GM18526 (cell line): ENCODE measurements around the gene PIGZ.

ENCODE experiments used
- POLR2A ChIP-seq: IDR thresholded peaks from 3 replicates; pipeline ENCODE4 v1.6.1; 2011; ENCODE audit not compliant: insufficient read length; ENCODE audit errors: extremely low read depth

The PIGZ gene

DNA sequence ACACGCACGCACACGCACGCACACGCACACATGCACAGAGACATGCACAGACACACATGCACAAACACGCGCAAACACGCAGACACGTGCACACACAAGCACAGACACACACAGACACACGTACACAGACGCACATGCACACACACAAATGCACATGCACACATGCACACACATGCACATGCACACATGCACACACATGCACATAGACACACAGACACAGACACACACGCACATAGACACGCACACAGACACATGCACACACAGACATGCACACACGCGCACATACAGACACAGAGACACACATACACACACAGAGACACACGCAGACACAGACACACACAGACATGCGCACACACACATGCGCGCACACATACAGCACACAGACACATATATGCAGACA lies 26.4 kb upstream of the PIGZ start:
- no peak for TF ChIP-seq POLR2A

DNA sequence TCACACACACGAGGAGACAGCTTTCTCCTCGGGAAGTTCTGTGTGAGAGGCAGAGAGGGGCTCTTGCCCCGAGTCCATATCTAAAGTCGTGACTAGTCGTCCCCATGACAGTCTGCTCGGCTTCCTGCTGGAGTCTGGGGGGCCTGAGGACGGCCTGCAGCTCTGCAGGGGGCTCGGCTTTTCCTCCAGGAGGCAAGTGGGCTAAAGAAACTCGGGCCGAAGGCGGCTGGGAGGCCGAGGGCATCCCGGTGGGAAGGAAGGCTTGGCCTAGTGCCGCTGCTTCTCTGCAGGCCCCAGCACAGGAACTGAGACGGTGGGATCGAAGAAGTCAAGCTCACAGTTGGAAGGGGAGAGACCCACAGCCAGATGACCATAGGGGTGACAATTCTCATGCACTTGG lies 25.4 kb upstream of the PIGZ start:
- TF ChIP-seq POLR2A: no peak

DNA sequence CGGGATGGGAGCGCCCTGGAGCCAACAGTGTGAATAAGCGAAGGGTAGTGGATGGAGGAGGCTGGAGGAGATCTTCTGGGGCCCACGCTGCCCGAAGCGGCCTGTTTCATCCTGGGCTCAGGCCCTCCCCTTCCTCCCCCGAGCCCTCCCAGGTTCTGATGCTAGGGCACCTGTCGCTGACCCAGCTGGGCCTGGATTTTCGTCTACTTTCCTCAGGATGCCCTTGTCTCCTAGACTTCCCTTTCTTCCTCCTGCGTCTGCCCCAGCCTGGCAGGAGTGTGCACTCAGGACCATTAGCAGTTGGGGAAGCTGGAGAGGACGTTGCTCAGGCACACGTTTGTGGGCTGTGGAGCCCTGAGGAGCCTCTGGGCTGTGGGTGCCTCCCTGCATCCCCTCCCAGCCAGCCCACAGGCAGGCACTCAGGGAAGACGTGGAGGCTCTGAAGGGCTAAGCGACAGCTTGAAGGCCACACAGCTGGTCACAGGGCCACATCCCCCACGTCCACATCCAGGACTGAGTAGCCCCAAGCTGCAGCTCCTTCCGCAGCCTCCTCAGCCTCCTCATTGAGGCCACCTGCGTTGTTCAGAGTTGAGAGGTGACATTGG lies 23.9 kb upstream of the PIGZ start:
- TF ChIP-seq POLR2A: no peak

GRCh38 chr3:196991581-196992460 lies 23.2 kb upstream of the PIGZ start:
- no peak for TF ChIP-seq POLR2A

GRCh38 chr3:196990601-196991007 lies 22.0 kb upstream of the PIGZ start:
- no peak for TF ChIP-seq POLR2A

DNA sequence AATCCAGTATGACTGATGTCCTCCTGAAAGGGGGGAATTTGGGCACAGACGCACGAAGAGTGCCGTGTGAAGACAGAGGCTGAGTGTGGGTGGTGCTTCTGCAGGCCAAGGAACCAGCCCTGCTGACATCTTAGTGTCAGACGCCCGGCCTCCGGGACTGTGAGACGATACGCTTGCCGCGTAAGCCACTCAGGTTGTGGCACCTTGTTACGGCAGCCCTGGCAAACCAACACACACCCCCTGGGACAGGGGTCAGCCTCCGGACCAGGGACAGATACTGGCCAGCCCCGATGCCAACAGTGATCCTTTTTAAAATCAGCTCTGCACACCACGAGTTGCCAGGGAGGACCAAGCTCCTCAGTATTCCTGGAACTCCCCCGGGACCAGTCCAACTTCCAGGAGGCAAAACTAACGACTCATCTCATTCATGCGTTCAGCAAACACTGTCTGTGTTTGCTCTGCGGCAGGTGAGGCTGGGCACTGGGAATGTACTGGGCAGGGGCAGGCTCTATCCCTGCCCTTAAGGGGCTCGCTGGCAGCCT lies 21.2 kb upstream of the PIGZ start:
- TF ChIP-seq POLR2A: no peak

DNA sequence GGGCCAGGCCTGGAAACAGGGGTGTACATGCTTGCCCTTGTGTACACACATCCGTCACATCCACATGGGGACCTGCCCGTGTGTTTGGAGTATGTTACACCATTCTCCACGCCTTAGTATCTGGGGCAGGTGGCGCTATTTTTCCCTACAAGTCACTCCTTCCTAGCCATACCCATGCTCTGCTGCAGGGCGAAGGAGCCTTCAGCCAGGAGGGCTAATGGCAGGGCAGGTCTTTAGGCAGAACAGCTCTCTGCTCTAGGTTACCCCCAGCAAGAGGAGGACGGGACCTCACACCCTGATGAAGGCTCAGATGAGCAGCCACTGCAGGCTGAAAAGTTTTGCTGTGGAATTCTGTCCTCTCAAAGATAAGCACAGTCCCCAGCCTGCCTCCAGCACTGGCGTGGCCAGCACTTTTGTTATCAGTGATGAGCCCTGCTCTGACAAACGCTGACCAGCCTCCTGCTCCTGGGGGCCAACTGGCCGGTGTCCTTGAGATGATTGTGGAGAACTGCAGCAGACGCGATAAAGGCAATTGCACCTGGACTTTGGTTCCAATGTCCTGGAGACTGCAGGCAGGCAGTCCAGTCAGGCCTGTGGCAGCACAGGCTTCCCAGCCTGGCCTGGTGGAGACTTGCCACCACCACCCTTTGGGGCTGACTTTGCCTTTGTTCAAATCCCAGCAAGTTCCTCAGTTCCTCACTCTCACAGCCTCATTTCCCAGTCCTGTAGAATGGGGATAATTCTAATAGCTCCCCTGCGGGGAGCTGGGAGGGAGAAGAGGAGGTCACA lies 19.8 kb upstream of the PIGZ start:
- no peak for TF ChIP-seq POLR2A

- TF ChIP-seq POLR2A: no peak
Observed at GRCh38 chr3:196987022-196987421, 18.4 kb upstream of the PIGZ start.

DNA sequence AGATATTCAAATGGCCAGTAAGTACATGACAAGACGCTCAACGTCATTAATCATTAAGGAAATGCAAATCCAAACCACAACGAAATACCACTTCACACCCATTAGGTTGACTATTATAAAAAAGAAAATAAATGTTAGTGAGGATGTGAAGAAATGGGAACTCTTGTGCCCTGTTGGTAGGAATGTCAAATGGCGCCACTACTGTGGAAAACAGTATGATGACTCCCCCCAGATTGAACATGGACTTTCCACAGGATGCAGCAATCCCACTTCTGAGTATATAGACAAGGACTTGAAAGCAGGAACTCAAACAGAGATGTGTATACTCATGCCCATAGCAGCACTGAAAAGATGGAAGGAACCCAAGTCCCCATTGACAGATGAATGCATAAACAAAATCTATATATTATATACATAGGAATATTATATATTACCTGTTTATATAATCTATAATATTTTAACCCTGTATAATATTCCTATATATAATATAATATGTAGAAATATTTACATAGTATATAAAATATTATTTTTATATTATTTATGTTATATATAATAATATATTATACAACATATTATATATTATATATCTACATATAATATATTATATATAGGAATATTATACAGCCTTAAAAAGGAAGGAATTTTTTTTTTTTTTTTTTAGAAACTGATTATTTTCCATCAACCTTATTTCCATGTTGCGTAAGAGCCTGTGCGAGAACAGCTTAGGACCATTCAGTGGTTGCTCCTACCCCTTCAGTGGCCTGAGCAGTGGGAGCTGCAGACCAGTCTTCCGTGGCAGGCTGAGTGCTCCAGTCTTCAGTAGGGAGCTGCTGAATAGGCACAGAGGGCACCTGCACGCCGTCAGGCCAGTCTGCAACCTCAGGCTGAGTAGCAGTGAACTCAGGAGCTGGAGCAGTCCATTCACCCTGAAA lies 17.6 kb upstream of the PIGZ start:
- TF ChIP-seq POLR2A: no peak

GRCh38 chr3:196985298-196985697 lies 16.7 kb upstream of the PIGZ start:
- TF ChIP-seq POLR2A: no peak

DNA sequence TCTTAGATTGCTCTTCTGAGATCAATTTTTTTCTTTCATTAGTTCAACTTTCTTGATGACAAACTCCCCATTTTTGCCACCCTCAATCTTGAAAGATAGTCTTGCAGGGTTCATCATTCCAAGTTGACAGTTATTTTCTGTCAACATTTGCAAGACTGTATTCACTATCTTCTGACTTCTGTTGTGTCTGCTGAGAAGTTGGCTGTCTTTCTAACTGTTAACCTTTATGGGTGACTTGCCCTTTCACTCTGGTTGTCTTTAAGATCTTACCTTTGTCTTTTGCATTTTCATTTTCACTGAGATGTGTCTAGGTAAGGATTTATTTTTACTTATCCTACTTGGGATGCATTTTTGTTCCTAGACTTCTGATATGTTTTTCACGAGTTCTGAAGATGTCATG lies 14.6 kb upstream of the PIGZ start:
- no peak for TF ChIP-seq POLR2A

GRCh38 chr3:196981657-196982056 lies 13.0 kb upstream of the PIGZ start:
- TF ChIP-seq POLR2A: no peak

DNA sequence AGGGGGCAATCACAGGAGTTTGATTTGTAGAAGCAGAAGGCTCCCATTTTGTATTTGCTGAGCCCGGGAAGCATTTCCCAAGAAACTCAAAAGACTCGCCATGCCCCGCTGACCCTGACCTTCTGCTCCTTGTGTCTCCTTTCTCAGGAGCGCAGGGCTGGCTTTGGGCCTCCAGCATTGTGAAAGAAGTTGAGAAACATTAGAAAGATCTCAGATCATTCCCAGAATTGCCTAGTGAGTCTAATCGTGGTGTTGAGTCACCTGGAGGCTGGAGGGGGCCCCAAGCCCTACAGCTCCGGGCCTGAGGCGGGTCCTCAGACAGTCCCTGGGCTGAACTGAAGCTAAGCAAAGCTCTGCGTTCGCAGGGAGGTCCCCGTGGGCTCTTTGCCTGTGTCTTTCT lies 10.9 kb upstream of the PIGZ start:
- no peak for TF ChIP-seq POLR2A

- no peak for TF ChIP-seq POLR2A
Observed at GRCh38 chr3:196976941-196977340, 8.3 kb upstream of the PIGZ start.

- TF ChIP-seq POLR2A: no peak
Observed at GRCh38 chr3:196975349-196975748, 6.7 kb upstream of the PIGZ start.
